Measurements from ENCODE around the gene LRRC1.

LRRC1 gene

GRCh38 chr6:53866226-53866625 is 71.4 kb downstream of the LRRC1 start:
- no peaks in the 10 kb centered on the region for H3K4me1 Mint-ChIP-seq
- H3K27ac Mint-ChIP-seq, result peak overlapping the region in 1 of 2 donors; percentile 47
- ATAC-seq, result no peak
- DNase-seq, result no peak
- H3K4me3 Mint-ChIP-seq, result no peak overlapping the region
- H3K9me3 Mint-ChIP-seq, result no peaks in the 10 kb centered on the region
- H3K27me3 Mint-ChIP-seq, result no peaks in the 10 kb centered on the region

GRCh38 chr6:53868626-53869025 is 73.8 kb downstream of the LRRC1 start:
- Mint-ChIP-seq H3K4me1 (no peaks in the 10 kb centered on the region), H3K9me3 (no peaks in the 10 kb centered on the region), H3K27me3 (no peaks in the 10 kb centered on the region), H3K27ac (no peak overlapping the region), H3K4me3 (no peak overlapping the region)
- DNase-seq, result no peak
- ATAC-seq, result no peak

GRCh38 chr6:53869964-53870363 is 75.2 kb downstream of the LRRC1 start:
- ATAC-seq (no peak), DNase-seq (no peak)
- Mint-ChIP-seq H3K27ac (no peak overlapping the region), H3K9me3 (no peaks in the 10 kb centered on the region), H3K4me1 (no peaks in the 10 kb centered on the region), H3K4me3 (no peak overlapping the region), H3K27me3 (no peaks in the 10 kb centered on the region)

- no peaks in the 10 kb centered on the region for H3K4me1 Mint-ChIP-seq
- ATAC-seq (no peak), DNase-seq (no peak)
- H3K4me3 Mint-ChIP-seq, result no peak overlapping the region
- H3K9me3 Mint-ChIP-seq, result peaks cover 5 to 16% of the 10 kb centered on the region in 2 donors
- H3K27ac Mint-ChIP-seq, result peak overlapping the region in 1 of 2 donors; percentile 77
- H3K27me3 Mint-ChIP-seq, result no peaks in the 10 kb centered on the region
Measured at GRCh38 chr6:53873922-53874321, 79.1 kb downstream of the LRRC1 start.

GRCh38 chr6:53874964-53875363 is 80.2 kb downstream of the LRRC1 start:
- H3K9me3 Mint-ChIP-seq, result peaks cover 5 to 16% of the 10 kb centered on the region in 2 donors

GRCh38 chr6:53877151-53877550 is 82.3 kb downstream of the LRRC1 start:
- Mint-ChIP-seq H3K4me3 (no peak overlapping the region), H3K27ac (no peak overlapping the region), H3K9me3 (peaks cover 5 to 16% of the 10 kb centered on the region in 2 donors), H3K27me3 (no peaks in the 10 kb centered on the region), H3K4me1 (no peaks in the 10 kb centered on the region)
- ATAC-seq (no peak), DNase-seq (no peak)

More at GRCh38 chr6:53874964-53875363, 80.2 kb downstream of the LRRC1 start:
- Mint-ChIP-seq H3K4me1 (no peaks in the 10 kb centered on the region), H3K4me3 (no peak overlapping the region), H3K27ac (no peak overlapping the region), H3K27me3 (no peaks in the 10 kb centered on the region)
- no peak for ATAC-seq
- no peak for DNase-seq

- ATAC-seq (no peak), DNase-seq (no peak)
- Mint-ChIP-seq H3K4me3 (no peak overlapping the region), H3K27me3 (no peaks in the 10 kb centered on the region), H3K9me3 (peaks cover 5 to 16% of the 10 kb centered on the region in 2 donors), H3K27ac (no peak overlapping the region), H3K4me1 (no peaks in the 10 kb centered on the region)
Measured at GRCh38 chr6:53878808-53879207, 84.0 kb downstream of the LRRC1 start.

GRCh38 chr6:53879608-53880007 is 84.8 kb downstream of the LRRC1 start:
- H3K4me1 Mint-ChIP-seq, result no peaks in the 10 kb centered on the region
- H3K27me3 Mint-ChIP-seq, result no peaks in the 10 kb centered on the region
- H3K27ac Mint-ChIP-seq, result no peak overlapping the region
- peaks cover 5 to 16% of the 10 kb centered on the region in 2 donors for H3K9me3 Mint-ChIP-seq
- no peak for DNase-seq
- no peak overlapping the region for H3K4me3 Mint-ChIP-seq
- no peak for ATAC-seq

- no peaks in the 10 kb centered on the region for H3K9me3 Mint-ChIP-seq
- DNase-seq (no peak), ATAC-seq (no peak)
- H3K4me3 Mint-ChIP-seq, result no peak overlapping the region
- H3K27me3 Mint-ChIP-seq, result no peaks in the 10 kb centered on the region
- H3K27ac Mint-ChIP-seq, result no peak overlapping the region
- no peaks in the 10 kb centered on the region for H3K4me1 Mint-ChIP-seq
Measured at GRCh38 chr6:53887316-53887715, 92.5 kb downstream of the LRRC1 start.

GRCh38 chr6:53888931-53889330 is 94.1 kb downstream of the LRRC1 start:
- DNase-seq (no peak), ATAC-seq (no peak)
- no peak overlapping the region for H3K27ac Mint-ChIP-seq
- peaks cover 9% of the 10 kb centered on the region for H3K4me1 Mint-ChIP-seq
- H3K9me3 Mint-ChIP-seq, result no peaks in the 10 kb centered on the region
- no peak overlapping the region for H3K4me3 Mint-ChIP-seq
- no peaks in the 10 kb centered on the region for H3K27me3 Mint-ChIP-seq

- H3K27ac Mint-ChIP-seq, result no peak overlapping the region
- no peak overlapping the region for H3K4me3 Mint-ChIP-seq
- ATAC-seq (no peak), DNase-seq (no peak)
- H3K9me3 Mint-ChIP-seq, result no peaks in the 10 kb centered on the region
- H3K27me3 Mint-ChIP-seq, result no peaks in the 10 kb centered on the region
- peaks cover 13% of the 10 kb centered on the region for H3K4me1 Mint-ChIP-seq
Measured at GRCh38 chr6:53889365-53889764, 94.6 kb downstream of the LRRC1 start.

- H3K27ac Mint-ChIP-seq, result no peak overlapping the region
- ATAC-seq, result peak; percentile 74
- H3K4me3 Mint-ChIP-seq, result no peak overlapping the region
Measured at GRCh38 chr6:53892707-53893106, 97.9 kb downstream of the LRRC1 start.

GRCh38 chr6:53894091-53894490 is 99.3 kb downstream of the LRRC1 start:
- ATAC-seq (peak; percentile 96), DNase-seq (peak; percentile 39 to 67)

More at GRCh38 chr6:53892707-53893106, 97.9 kb downstream of the LRRC1 start:
- Mint-ChIP-seq H3K27me3 (no peaks in the 10 kb centered on the region), H3K4me1 (peaks cover 15% of the 10 kb centered on the region), H3K9me3 (no peaks in the 10 kb centered on the region)
- DNase-seq, result no peak

GRCh38 chr6:53896196-53896595 is 101.4 kb downstream of the LRRC1 start:
- ATAC-seq (no peak), DNase-seq (no peak)
- Mint-ChIP-seq H3K4me3 (no peak overlapping the region), H3K27ac (peak overlapping the region in 1 of 2 donors; percentile 17), H3K9me3 (no peaks in the 10 kb centered on the region), H3K4me1 (peaks cover 15% of the 10 kb centered on the region), H3K27me3 (no peaks in the 10 kb centered on the region)

More at GRCh38 chr6:53894091-53894490, 99.3 kb downstream of the LRRC1 start:
- Mint-ChIP-seq H3K4me3 (no peak overlapping the region), H3K9me3 (no peaks in the 10 kb centered on the region), H3K4me1 (peaks cover 15% of the 10 kb centered on the region), H3K27ac (peak overlapping the region in 1 of 2 donors; percentile 6), H3K27me3 (no peaks in the 10 kb centered on the region)

- Mint-ChIP-seq H3K27me3 (no peaks in the 10 kb centered on the region), H3K4me3 (no peak overlapping the region), H3K4me1 (peaks cover 9% of the 10 kb centered on the region), H3K27ac (no peak overlapping the region), H3K9me3 (no peaks in the 10 kb centered on the region)
- ATAC-seq, result no peak
- DNase-seq, result no peak
Measured at GRCh38 chr6:53898026-53898795, 103.4 kb downstream of the LRRC1 start.

- no peaks in the 10 kb centered on the region for H3K27me3 Mint-ChIP-seq
- peaks cover 1% of the 10 kb centered on the region for H3K4me1 Mint-ChIP-seq
Measured at GRCh38 chr6:53899512-53899911, 104.7 kb downstream of the LRRC1 start.

GRCh38 chr6:53903357-53903756 is 108.6 kb downstream of the LRRC1 start:
- no peaks in the 10 kb centered on the region for H3K27me3 Mint-ChIP-seq
- ATAC-seq (no peak), DNase-seq (no peak)
- H3K9me3 Mint-ChIP-seq, result no peaks in the 10 kb centered on the region
- no peak overlapping the region for H3K27ac Mint-ChIP-seq
- H3K4me1 Mint-ChIP-seq, result no peaks in the 10 kb centered on the region
- no peak overlapping the region for H3K4me3 Mint-ChIP-seq

More at GRCh38 chr6:53899512-53899911, 104.7 kb downstream of the LRRC1 start:
- ATAC-seq (no peak), DNase-seq (no peak)
- Mint-ChIP-seq H3K9me3 (no peaks in the 10 kb centered on the region), H3K27ac (no peak overlapping the region), H3K4me3 (no peak overlapping the region)

All from stimulated activated naive CD8-positive, alpha-beta T cell treated with anti-CD3 and anti-CD28 coated beads, Interleukin-15, amount 100 ng/mL, for 72 hours (primary cell).